ENCODE data around the gene FASTKD3.

Gene FASTKD3

DNA sequence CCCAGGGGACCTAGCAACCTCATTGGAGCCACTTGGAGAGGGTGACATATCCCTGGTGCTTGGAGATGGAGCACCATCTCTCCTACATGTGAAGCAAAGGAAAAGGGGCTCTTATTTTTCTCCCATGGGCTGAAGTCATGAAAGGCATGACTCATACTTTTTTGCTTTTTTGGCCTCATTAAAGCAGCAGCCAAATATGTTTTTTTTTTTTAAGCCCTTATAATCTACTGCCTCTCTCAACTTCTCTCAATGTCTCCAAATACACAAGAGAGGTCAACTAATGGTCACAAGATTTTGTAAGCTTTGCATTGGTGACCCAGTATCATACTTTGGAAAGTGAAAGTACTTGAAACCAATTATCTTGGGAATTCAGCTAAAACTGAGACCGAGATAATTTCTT is 16.3 kb downstream of the FASTKD3 start:
- TF ChIP-seq, protein P1, sequence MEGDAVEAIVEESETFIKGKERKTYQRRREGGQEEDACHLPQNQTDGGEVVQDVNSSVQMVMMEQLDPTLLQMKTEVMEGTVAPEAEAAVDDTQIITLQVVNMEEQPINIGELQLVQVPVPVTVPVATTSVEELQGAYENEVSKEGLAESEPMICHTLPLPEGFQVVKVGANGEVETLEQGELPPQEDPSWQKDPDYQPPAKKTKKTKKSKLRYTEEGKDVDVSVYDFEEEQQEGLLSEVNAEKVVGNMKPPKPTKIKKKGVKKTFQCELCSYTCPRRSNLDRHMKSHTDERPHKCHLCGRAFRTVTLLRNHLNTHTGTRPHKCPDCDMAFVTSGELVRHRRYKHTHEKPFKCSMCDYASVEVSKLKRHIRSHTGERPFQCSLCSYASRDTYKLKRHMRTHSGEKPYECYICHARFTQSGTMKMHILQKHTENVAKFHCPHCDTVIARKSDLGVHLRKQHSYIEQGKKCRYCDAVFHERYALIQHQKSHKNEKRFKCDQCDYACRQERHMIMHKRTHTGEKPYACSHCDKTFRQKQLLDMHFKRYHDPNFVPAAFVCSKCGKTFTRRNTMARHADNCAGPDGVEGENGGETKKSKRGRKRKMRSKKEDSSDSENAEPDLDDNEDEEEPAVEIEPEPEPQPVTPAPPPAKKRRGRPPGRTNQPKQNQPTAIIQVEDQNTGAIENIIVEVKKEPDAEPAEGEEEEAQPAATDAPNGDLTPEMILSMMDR (IDR thresholded peaks at IDR 0.05; ENCODE audit: insufficient read depth, low read length, poor library complexity, severe bottlenecking): no peak
- no peak for DNase-seq (ENCODE audit: extremely low read depth, insufficient read length)
- Histone ChIP-seq H3K36me3 (ENCODE audit: control insufficient read depth, insufficient read depth, low read length) (no peaks in the 10 kb centered on the region), H3K4me3 (replicated peaks; ENCODE audit: low read depth, low read length) (no peak overlapping the region), H3K27me3 (replicated peaks; ENCODE audit: control insufficient read depth, insufficient read depth, low read length) (peaks cover 1% of the 10 kb centered on the region; the same call in 1 of the 2 replicates)

DNA sequence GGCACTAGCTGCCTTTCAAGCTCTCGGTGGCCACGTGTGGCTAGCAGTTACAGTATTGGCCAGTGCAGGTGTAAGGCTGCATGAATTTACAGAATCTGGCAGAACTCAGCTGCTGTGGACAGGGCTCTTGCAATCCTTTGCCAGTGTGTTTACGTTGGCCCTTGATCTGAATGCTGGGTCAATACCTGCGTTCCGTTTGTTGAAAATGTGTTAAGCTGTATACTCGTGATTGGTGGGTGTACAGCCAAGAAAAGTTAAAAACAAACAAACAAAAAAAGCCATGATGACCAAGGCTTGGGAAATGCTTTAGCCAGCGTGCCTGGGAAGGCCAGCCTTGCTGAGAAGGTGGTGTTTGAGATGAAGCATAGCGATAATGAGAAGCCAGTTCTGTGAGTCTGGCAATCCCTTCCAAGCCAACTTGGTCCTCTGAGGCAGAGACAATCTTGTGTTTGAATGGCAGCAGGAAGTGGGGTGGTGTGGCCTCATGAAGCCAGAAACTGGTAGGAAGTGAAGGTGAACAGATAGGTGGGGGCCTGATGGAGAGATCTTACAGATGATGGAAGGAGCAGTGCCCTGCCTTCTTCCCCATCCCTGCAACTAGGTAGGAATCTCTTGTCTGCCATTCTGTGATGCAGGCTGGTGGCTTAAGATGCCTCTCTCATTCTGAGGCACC is 17.1 kb downstream of the FASTKD3 start:
- Histone ChIP-seq H3K4me3 (replicated peaks; ENCODE audit: low read depth, low read length) (no peak overlapping the region), H3K36me3 (ENCODE audit: control insufficient read depth, insufficient read depth, low read length) (no peaks in the 10 kb centered on the region), H3K27me3 (replicated peaks; ENCODE audit: control insufficient read depth, insufficient read depth, low read length) (peaks cover 1% of the 10 kb centered on the region; the same call in 1 of the 2 replicates)
- no peak for DNase-seq (ENCODE audit: extremely low read depth, insufficient read length)
- TF ChIP-seq, protein P1 (IDR thresholded peaks at IDR 0.05; ENCODE audit: insufficient read depth, low read length, poor library complexity, severe bottlenecking): no peak

DNA sequence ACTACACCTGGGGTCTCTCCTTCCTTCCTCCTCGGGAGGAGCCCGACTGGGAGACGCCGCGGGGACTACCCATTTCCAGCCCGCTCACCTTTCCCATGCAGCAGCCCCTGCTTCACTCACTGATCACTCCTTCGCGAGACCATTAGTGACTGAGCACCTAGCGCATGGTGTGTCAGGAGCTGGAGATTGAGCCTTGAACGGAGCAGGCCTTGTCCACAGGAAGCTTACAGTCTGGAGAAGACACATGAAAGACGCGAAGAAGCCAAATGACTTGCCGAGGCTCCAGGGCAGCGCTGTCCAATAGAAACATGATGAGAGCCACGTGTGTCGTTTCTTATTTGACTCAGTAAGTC is 17.6 kb downstream of the FASTKD3 start:
- H3K4me3 ChIP-seq (replicated peaks; ENCODE audit: low read depth, low read length): no peak overlapping the region
- H3K36me3 ChIP-seq (ENCODE audit: control insufficient read depth, insufficient read depth, low read length): no peaks in the 10 kb centered on the region
- H3K27me3 ChIP-seq (replicated peaks; ENCODE audit: control insufficient read depth, insufficient read depth, low read length): peaks cover 1% of the 10 kb centered on the region; the same call in 1 of the 2 replicates
- TF ChIP-seq, protein P1 (IDR thresholded peaks at IDR 0.05; ENCODE audit: insufficient read depth, low read length, poor library complexity, severe bottlenecking): no peak
- no peak for DNase-seq (ENCODE audit: extremely low read depth, insufficient read length)

DNA sequence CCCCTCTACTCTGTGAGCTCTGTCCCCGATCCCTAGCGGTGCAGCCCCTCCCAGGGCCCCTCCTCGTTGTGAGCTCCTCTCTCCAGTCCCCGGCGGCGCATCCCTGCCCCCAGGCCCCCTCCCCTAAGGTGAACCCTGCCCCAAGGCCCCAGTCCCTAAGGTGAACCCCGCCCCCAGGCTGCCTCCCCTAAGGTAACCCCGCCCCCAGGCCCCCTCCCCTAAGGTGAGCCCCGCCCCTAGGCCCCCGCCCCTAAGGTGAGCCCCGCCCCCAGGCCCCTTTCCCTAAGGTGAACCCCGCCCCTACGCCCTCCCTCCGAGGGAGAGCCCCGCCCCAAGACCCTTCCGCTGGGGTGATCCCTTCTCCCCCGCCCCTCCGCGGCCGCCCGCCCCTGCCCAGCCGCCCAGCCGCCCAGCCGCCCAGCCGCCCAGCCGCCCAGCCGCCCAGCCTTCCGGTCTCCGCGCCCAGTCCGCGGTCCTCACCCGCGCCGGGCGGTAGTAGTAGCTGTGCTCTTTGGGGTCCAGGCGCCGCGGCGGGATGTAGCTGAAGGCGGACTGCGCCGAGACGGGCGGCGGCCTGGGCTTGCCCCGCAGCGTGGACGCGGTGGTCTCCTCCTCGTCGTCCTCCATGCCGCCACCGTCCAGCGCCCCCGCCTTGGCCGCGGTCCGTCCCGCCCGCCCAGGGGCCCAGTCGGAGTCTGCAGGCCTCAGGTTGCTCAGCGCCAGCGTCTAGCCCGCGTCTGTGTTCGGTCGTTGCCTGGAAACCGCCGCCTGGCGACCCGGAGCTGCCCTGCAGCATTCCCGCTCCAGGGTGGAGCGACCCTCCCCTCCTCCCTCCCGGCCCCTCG is 18.2 kb downstream of the FASTKD3 start, which contains the start of gene CFAP90:
TSS of gene CFAP90 (minus strand) at position 739 of the 845 bp plus-strand sequence. CDS start at position 627, 112 bp downstream.
- Histone ChIP-seq H3K4me3 (replicated peaks; ENCODE audit: low read depth, low read length) (no peak within 1 kb of the TSS), H3K36me3 (ENCODE audit: control insufficient read depth, insufficient read depth, low read length) (no peaks in the 10 kb centered on the region), H3K27me3 (replicated peaks; ENCODE audit: control insufficient read depth, insufficient read depth, low read length) (peaks cover 1% of the 10 kb centered on the region; the same call in 1 of the 2 replicates)
- no peak for DNase-seq (ENCODE audit: extremely low read depth, insufficient read length)
- TF ChIP-seq, protein P1 (IDR thresholded peaks at IDR 0.05; ENCODE audit: insufficient read depth, low read length, poor library complexity, severe bottlenecking): no peak

DNA sequence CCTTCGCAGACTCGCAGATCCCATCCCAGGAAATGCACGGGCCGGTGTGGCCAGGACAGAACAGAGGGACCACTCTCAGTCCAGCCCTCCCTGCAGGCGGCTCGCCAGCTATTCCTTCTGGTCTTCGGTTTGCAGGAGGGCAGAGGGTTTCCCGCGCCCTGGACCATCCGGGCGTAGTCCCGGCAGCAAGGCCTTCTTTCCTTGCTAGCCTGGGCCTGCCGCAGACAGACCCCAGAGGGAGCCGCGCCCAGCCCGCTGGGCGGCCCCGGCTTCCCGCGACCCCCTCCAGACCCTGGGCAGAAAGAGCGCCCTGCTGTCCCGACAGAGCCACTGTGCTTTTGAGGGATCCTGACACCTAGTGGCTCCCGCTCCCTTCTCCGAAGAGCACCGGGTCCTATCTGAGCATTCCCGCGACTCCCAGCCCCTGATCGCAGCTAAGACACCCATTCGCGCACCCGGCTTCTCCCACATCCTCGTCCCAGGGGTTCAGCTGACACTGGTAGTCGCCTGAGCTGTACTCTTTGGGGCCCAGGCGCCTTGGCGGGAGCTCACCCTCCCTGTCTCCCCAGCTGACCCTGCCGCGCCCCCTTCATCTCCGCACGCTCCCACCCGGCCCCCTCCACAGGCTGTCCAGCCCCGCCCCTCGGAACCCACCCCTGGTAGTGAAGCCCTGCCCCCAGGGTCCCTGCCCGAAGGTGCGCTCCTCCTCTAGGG is 19.0 kb downstream of the FASTKD3 start:
- DNase-seq (ENCODE audit: extremely low read depth, insufficient read length): no peak
- no peaks in the 10 kb centered on the region for H3K36me3 ChIP-seq (ENCODE audit: control insufficient read depth, insufficient read depth, low read length)
- TF ChIP-seq, protein P1 (IDR thresholded peaks at IDR 0.05; ENCODE audit: insufficient read depth, low read length, poor library complexity, severe bottlenecking): no peak
- peaks cover 1% of the 10 kb centered on the region; the same call in 1 of the 2 replicates for H3K27me3 ChIP-seq (replicated peaks; ENCODE audit: control insufficient read depth, insufficient read depth, low read length)
- H3K4me3 ChIP-seq (replicated peaks; ENCODE audit: low read depth, low read length): no peak overlapping the region
